ENCODE data around the gene NME7. TPM values are rescaled to one million over a fixed set of nuclear protein-coding genes. Genes with fewer than 3 reads are reported as not detected.

The NME7 gene
- total RNA-seq, 1 experiment from 2014 or later = 30.3 TPM

- no TSS peak for BruUV-seq (replicated peaks)
- CTCF ChIA-PET = no interaction called here
- POLR2A ChIA-PET = interaction anchor here (0.6 kb wide), 1 partner anchor 602 kb away, joined by 4 read pairs; no protein-coding TSS in a partner anchor
- Histone ChIP-seq H3K4me3 (ENCODE audit: low read depth in 2 of 2, low read length in 2 of 2) (no peak overlapping the region), H3K9me3 (ENCODE audit: control insufficient read depth, insufficient read depth, low read depth, low read length) (no peaks in the 10 kb centered on the region), H3K36me3 (ENCODE audit: control insufficient read depth, insufficient read depth, low read length) (no peaks in the 10 kb centered on the region), H3K4me1 (ENCODE audit: control insufficient read depth, insufficient read depth, low read length) (no peaks in the 10 kb centered on the region), H3K27ac (ENCODE audit: low read length) (no peak overlapping the region), H3K27me3 (ENCODE audit: control insufficient read depth, insufficient read depth, low read length) (no peaks in the 10 kb centered on the region)
- intact Hi-C loops (cut with micrococcal nuclease; ENCODE audit: unreplicated experiment) = no loop called here
- TF ChIP-seq POLR2AphosphoS5 (IDR thresholded peaks at IDR 0.05; ENCODE audit: low read depth, low read length) = no peak
- no peak for TF ChIP-seq SIN3A (IDR thresholded peaks at IDR 0.05; ENCODE audit: borderline replicate concordance, insufficient read depth, low read depth, low read length)
- TF ChIP-seq TCF7L2 (IDR thresholded peaks at IDR 0.05; ENCODE audit: low read depth, low read length) = no peak
- no peak for TF ChIP-seq REST (IDR thresholded peaks at IDR 0.05; ENCODE audit: insufficient read depth in 1 of 2, low read depth in 2 of 2, low read length in 1 of 2)
- no peak for TF ChIP-seq CTCF (IDR thresholded peaks at IDR 0.05)
- in situ Hi-C loops (cut with HindIII; ENCODE audit: low pct_unique_long_range_greater_than_20kb, low sequenced_read_pairs) = no loop called here
- no peak for DNase-seq (ENCODE audit: low read depth, low spot score)
- ATAC-seq = no peak
These were observed 216.8 kb downstream of the NME7 start for GRCh38 chr1:169150641-169151337.

DNA sequence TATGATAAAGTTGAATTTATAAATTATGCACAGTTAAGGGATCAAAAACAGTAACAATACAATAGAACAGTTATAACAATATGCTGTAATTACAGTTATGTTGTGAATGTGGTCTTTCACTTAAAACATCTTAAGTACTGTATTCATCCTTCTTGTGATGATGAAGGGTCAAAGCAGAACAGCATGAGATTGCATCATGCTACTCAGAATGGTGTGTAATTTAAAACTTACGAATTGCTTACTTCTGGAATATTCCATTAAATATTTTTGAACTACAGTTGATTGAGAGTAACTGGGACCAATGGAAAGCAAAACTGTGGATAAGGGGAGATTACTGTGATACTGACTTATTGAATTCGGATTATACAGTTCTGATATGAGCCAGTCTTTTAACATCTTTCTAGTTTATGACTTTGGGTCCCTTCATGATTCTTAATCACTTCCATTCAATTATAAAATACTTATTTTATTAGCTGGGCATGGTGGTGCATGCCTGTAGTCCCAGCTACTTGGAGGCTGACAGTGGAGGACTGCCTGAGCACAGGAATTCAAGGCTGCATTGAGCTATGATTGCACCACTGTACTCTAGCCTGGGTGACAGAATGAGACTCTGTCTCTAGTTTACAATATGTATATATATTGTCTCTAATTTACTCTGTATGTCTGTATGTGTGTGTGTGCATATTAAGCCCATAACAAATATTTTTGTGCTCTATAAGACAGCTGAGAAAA lies 217.9 kb downstream of the NME7 start:
- Histone ChIP-seq H3K27me3 (ENCODE audit: control insufficient read depth, insufficient read depth, low read length) (no peaks in the 10 kb centered on the region), H3K27ac (ENCODE audit: low read length) (no peak overlapping the region), H3K9me3 (ENCODE audit: control insufficient read depth, insufficient read depth, low read depth, low read length) (no peaks in the 10 kb centered on the region), H3K36me3 (ENCODE audit: control insufficient read depth, insufficient read depth, low read length) (no peaks in the 10 kb centered on the region), H3K4me1 (ENCODE audit: control insufficient read depth, insufficient read depth, low read length) (no peaks in the 10 kb centered on the region), H3K4me3 (ENCODE audit: low read depth in 2 of 2, low read length in 2 of 2) (no peak overlapping the region)
- intact Hi-C loops (cut with micrococcal nuclease; ENCODE audit: unreplicated experiment) = no loop called here
- TF ChIP-seq SIN3A (IDR thresholded peaks at IDR 0.05; ENCODE audit: borderline replicate concordance, insufficient read depth, low read depth, low read length) (no peak), TCF7L2 (IDR thresholded peaks at IDR 0.05; ENCODE audit: low read depth, low read length) (no peak), REST (IDR thresholded peaks at IDR 0.05; ENCODE audit: insufficient read depth in 1 of 2, low read depth in 2 of 2, low read length in 1 of 2) (no peak)
- POLR2A ChIA-PET = interaction anchor here (0.6 kb wide), 1 partner anchor 603 kb away, joined by 4 read pairs; no protein-coding TSS in a partner anchor
- BruUV-seq (replicated peaks) = no TSS peak
- DNase-seq (ENCODE audit: low read depth, low spot score) (no peak), ATAC-seq (no peak)
- CTCF ChIA-PET = no interaction called here
- in situ Hi-C loops (cut with HindIII; ENCODE audit: low pct_unique_long_range_greater_than_20kb, low sequenced_read_pairs) = no loop called here
